CD4-positive, alpha-beta T cell (primary cell): ENCODE data around the gene ARHGEF33. TPM values are rescaled to one million over a fixed set of nuclear protein-coding genes. Genes with fewer than 3 reads are reported as not detected.

ENCODE experiments used
- ATAC-seq: fragments of 200-7000 bp; cut with Tn5 transposase; one replicate; pipeline ENCODE4 v1.10.0; 2022; ENCODE audit warnings: mild to moderate bottlenecking; ENCODE audit not compliant: poor library complexity
- CTCF ChIA-PET: fragments of 350-600 bp; sonication (Branson Sonifier 250); formaldehyde crosslinking; loops from one replicate; lab custom pipeline; 2021; ENCODE audit warnings: antibody characterized with exemption, inconsistent platforms; lab: Charles Lee
- POLR2A ChIA-PET: fragments of 350-600 bp; sonication (Branson Sonifier 250); formaldehyde crosslinking; loops from one replicate; lab custom pipeline; 2021; ENCODE audit warnings: antibody characterized with exemption, inconsistent platforms; lab: Charles Lee
- DNase-seq, 14 experiments: peaks; one replicate each; pipeline ENCODE4 v3.0.0-alpha.2; 2013 to 2020; ENCODE audit warnings: mixed read lengths in 2 of 14
- H3K27ac ChIP-seq, 2 donors: one replicate each; pipeline versions ENCODE4 v1.5.1 to v1.7.0; 2013; ENCODE audit warnings: low read length in 2 of 2, low read depth in 1 of 2, mild to moderate bottlenecking in 1 of 2
- H3K27me3 ChIP-seq, 2 experiments: 1 replicate in 1 of 2; 2 replicates in 1 of 2; pipeline versions ENCODE4 v1.6.1 to v1.7.0; 2013; ENCODE audit warnings: low read length in 2 of 2, control low read depth in 1 of 2, mild to moderate bottlenecking in 1 of 2, moderate library complexity in 1 of 2; ENCODE audit not compliant: insufficient read depth in 2 of 2, control insufficient read depth in 1 of 2
- H3K36me3 ChIP-seq: one replicate; pipeline ENCODE4 v1.6.1; 2013; ENCODE audit warnings: low read length, control low read depth; ENCODE audit not compliant: insufficient read depth
- H3K4me1 ChIP-seq: one replicate; pipeline ENCODE4 v1.6.1; 2013; ENCODE audit warnings: low read length, control low read depth; ENCODE audit not compliant: insufficient read depth
- H3K4me3 ChIP-seq: one replicate; pipeline ENCODE4 v1.5.1; 2013; ENCODE audit warnings: mild to moderate bottlenecking, low read length, moderate library complexity
- H3K9me3 ChIP-seq, 2 experiments: 1 replicate in 1 of 2; 2 replicates in 1 of 2; pipeline versions ENCODE4 v1.6.1 to v1.7.0; 2013; ENCODE audit warnings: low read length in 2 of 2, mild to moderate bottlenecking in 2 of 2, control low read depth in 1 of 2, moderate library complexity in 1 of 2; ENCODE audit not compliant: control insufficient read depth in 1 of 2, insufficient read depth in 1 of 2
- H3K27ac Mint-ChIP-seq: one replicate; pipeline ENCODE4 v1.8.0; 2020; ENCODE audit warnings: mixed read lengths
- H3K27me3 Mint-ChIP-seq: one replicate; pipeline ENCODE4 v1.8.0; 2021; ENCODE audit warnings: mixed read lengths
- H3K36me3 Mint-ChIP-seq: one replicate; pipeline ENCODE4 v1.8.0; 2021; ENCODE audit warnings: low read depth, mixed read lengths
- H3K4me1 Mint-ChIP-seq: one replicate; pipeline ENCODE4 v1.8.0; 2021; ENCODE audit warnings: low read depth, mixed read lengths
- H3K4me3 Mint-ChIP-seq: one replicate; pipeline ENCODE4 v1.8.0; 2020; ENCODE audit warnings: mild to moderate bottlenecking, mixed read lengths
- H3K9me3 Mint-ChIP-seq: one replicate; pipeline ENCODE4 v1.8.0; 2020; ENCODE audit warnings: mixed read lengths
- CTCF ChIP-seq: fragments of 200-600 bp; IDR thresholded peaks from one replicate; pipeline ENCODE4 v1.8.0; 2022; ENCODE audit warnings: antibody characterized with exemption, mild to moderate bottlenecking
- intact Hi-C, 2 experiments: fragments of 100-400 bp; cut with DNase I in 1 of 2; cut with micrococcal nuclease in 1 of 2; formaldehyde crosslinking; loops; one replicate each; pipeline versions ENCODE4 v1.15.1 to v1.9.0; 2023 to 2025; cut with DNase I, micrococcal nuclease
- total RNA-seq, 174 experiments: library from RNA in 2 of 174; stranded (reverse) in 2 of 174; gene quantifications; one replicate each; pipeline ENCODE4 v1.2.3 and lab custom pipeline; 2021 to 2026

ARHGEF33 gene
- total RNA-seq, 2 experiments from 2014 or later = not detected

GRCh38 chr2:38922389-38922788 lies 32.7 kb downstream of the ARHGEF33 start:
- Mint-ChIP-seq H3K27me3 (no peaks in the 10 kb centered on the region), H3K36me3 (no peaks in the 10 kb centered on the region), H3K4me1 (no peaks in the 10 kb centered on the region), H3K4me3 (no peak overlapping the region), H3K9me3 (no peaks in the 10 kb centered on the region), H3K27ac (no peak overlapping the region)
- intact Hi-C loops = no loop called here
- no peak for TF ChIP-seq CTCF
- H3K4me3 ChIP-seq = no peak overlapping the region
- ChIA-PET POLR2A (no interaction called here), CTCF (no interaction called here)
- no peaks in the 10 kb centered on the region for H3K9me3 ChIP-seq
- H3K4me1 ChIP-seq = no peaks in the 10 kb centered on the region
- H3K27ac ChIP-seq = no peak overlapping the region
- no peak for ATAC-seq
- H3K27me3 ChIP-seq = no peaks in the 10 kb centered on the region
- no peaks in the 10 kb centered on the region for H3K36me3 ChIP-seq
- DNase-seq = no peak

GRCh38 chr2:38922902-38923301 lies 33.2 kb downstream of the ARHGEF33 start:
- ChIA-PET CTCF (interaction anchor here (1.2 kb wide), 1 partner anchor 11 kb away, joined by 3 read pairs; no protein-coding TSS in a partner anchor), POLR2A (no interaction called here)
- intact Hi-C loops = no loop called here
- Histone ChIP-seq H3K27ac (no peak overlapping the region), H3K9me3 (no peaks in the 10 kb centered on the region), H3K4me3 (no peak overlapping the region), H3K27me3 (no peaks in the 10 kb centered on the region), H3K36me3 (no peaks in the 10 kb centered on the region), H3K4me1 (no peaks in the 10 kb centered on the region)
- no peak for TF ChIP-seq CTCF
- no peak for DNase-seq
- Mint-ChIP-seq H3K4me3 (no peak overlapping the region), H3K4me1 (no peaks in the 10 kb centered on the region), H3K27me3 (no peaks in the 10 kb centered on the region), H3K36me3 (no peaks in the 10 kb centered on the region), H3K27ac (no peak overlapping the region), H3K9me3 (no peaks in the 10 kb centered on the region)
- no peak for ATAC-seq

GRCh38 chr2:38925982-38926381 lies 36.3 kb downstream of the ARHGEF33 start:
- TF ChIP-seq CTCF = no peak
- Histone ChIP-seq H3K4me1 (no peaks in the 10 kb centered on the region), H3K27me3 (no peaks in the 10 kb centered on the region), H3K36me3 (no peaks in the 10 kb centered on the region), H3K9me3 (no peaks in the 10 kb centered on the region), H3K27ac (no peak overlapping the region), H3K4me3 (no peak overlapping the region)
- Mint-ChIP-seq H3K9me3 (no peaks in the 10 kb centered on the region), H3K4me1 (no peaks in the 10 kb centered on the region), H3K27me3 (no peaks in the 10 kb centered on the region), H3K27ac (no peak overlapping the region), H3K4me3 (no peak overlapping the region), H3K36me3 (no peaks in the 10 kb centered on the region)
- ChIA-PET CTCF (no interaction called here), POLR2A (no interaction called here)
- no peak for ATAC-seq
- intact Hi-C loops = no loop called here
- no peak for DNase-seq
